ENCODE results near the gene FHIT.
"Not testable (repeated sequence)": the region's sequence is repeated elsewhere in the genome, so short reads cannot be mapped to it uniquely, and the experiment has no call there.

FHIT gene

GRCh38 chr3:61226166-61226686, 25.0 kb downstream of the FHIT start:
- DNase-seq (ENCODE audit: low read depth, low spot score): no peak

GRCh38 chr3:61224823-61225222, 26.4 kb downstream of the FHIT start:
- no peak for DNase-seq (ENCODE audit: low read depth, low spot score)

GRCh38 chr3:61223451-61223850, 27.8 kb downstream of the FHIT start:
- no peak for DNase-seq (ENCODE audit: low read depth, low spot score)

DNA sequence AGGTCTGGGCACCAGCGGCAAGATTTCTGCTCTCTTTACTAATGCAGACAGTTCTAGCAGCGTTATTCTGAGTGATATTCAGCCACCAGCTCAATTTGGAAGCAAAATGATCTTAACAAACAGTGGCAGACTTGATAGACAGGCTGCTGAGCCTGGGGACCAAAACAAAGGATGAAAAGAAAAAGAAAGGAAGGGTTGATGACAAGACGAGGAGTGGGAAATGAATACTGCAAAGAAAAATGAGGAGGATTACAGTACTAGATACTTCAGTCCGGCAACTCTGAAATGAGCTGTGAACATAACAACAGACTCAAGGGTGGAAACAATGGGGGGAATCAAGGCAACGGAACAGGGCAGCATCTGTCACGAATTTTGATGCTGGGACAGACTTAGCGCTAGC, 28.8 kb downstream of the FHIT start:
- DNase-seq (ENCODE audit: low read depth, low spot score): no peak

- no peak for DNase-seq (ENCODE audit: low read depth, low spot score)
Observed at GRCh38 chr3:61221759-61222362, 29.4 kb downstream of the FHIT start.

DNA sequence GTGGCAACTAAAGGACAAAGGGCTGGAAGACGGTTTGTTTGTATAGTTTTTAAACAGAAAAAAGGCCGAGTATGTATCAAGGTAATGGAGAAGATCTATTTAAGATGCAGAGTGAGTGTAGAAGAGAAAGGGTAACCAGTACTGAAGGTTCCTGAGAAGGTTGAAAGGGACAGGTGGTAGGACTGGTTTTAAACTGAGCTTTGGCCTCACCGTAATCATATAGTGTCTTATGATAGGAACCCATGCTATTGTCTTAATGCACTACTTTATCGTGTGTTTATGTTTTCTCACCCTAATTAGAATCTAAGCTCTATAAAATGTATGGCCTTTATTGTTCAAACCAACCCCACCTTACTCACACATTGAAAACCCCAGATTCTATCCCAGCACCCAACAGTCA, 32.7 kb downstream of the FHIT start:
- no peak for DNase-seq (ENCODE audit: low read depth, low spot score)

GRCh38 chr3:61216171-61216570, 35.1 kb downstream of the FHIT start:
- DNase-seq (ENCODE audit: low read depth, low spot score): not testable (repeated sequence)

DNA sequence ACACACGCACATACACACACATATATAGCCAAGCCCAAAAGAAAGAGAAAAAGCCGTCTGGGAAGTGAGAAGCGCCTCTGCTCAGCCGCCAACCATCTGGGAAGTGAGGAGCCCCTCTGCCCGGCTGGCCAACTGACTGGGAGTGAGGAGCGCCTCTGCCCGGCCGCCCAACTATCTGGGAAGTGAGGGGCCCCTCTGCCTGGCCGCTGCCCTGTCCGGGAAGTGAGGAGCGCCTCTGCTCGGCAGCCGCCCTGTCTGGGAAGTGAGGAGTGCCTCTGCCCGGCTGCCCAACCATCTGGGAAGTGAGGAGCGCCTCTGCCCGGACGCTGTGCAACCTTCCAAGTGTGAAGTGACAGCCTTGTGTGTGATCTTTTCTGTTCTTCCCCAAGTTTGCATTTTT, 49.2 kb downstream of the FHIT start:
- DNase-seq (ENCODE audit: low read depth, low spot score): no peak

DNA sequence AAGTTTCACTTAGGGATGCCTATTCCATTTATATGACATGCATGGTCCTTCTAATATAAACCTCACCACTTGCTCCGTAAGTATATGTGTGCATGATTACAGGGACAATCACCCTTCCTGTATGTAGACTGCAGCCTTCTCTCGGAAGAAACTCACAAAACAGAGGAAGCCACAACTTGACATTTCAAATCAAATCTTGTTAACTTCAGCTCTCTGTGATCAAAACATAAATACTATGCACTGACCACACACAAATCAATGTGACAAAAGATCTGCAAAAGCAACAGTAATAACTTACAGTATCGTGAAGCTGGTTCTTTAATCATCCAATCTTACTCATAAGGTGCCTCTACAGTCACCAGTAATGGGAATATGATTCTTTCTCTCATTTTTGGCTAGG, 50.2 kb downstream of the FHIT start:
- no peak for DNase-seq (ENCODE audit: low read depth, low spot score)

GRCh38 chr3:61200270-61200669, 51.0 kb downstream of the FHIT start:
- DNase-seq (ENCODE audit: low read depth, low spot score): no peak

GRCh38 chr3:61199843-61200242, 51.4 kb downstream of the FHIT start:
- no peak for DNase-seq (ENCODE audit: low read depth, low spot score)

DNA sequence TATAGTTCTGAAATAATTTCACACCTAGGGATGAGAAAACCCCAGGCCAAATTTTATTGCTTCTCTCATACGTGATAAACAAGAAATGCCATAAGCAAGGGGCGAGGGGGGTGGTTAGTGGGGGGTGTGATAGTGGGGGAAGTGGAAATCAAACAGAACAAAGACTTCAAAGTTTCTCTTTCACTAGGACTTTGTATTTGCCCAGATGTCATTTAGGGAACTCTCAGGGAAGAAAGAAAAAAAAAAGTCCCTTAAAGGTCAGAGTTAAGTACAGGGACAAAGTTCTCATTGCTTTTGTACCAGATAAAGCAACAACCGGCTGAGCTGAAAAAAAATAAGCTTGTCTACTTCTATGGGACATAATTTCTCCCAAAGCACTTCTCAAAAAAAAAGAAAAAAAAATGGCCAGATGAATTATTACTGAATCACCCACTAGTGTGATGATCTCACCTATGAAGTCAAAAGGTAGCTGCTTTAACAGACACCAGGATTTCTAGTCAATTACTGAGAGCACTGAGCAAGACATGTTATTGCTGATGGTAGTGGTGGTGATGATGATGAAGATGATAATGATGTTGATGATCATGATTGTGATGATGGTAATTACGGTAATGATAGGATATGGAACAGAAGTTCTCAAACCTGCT, 56.2 kb downstream of the FHIT start:
- no peak for DNase-seq (ENCODE audit: low read depth, low spot score)

- no peak for DNase-seq (ENCODE audit: low read depth, low spot score)
Observed at GRCh38 chr3:61192222-61192621, 59.0 kb downstream of the FHIT start.

DNA sequence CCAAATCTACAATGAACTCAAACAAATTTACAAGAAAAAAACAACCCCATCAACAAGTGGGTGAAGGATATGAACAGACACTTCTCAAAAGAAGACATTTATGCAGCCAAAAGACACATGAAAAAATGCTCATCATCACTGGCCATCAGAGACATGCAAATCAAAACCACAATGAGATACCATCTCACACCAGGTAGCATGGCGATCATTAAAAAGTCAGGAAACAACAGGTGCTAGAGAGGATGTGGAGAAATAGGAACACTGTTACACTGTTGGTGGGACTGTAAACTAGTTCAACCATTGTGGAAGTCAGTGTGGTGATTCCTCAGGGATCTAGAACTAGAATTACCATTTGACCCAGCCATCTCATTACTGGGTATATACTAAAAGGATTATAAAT, 61.0 kb downstream of the FHIT start:
- DNase-seq (ENCODE audit: low read depth, low spot score): not testable (repeated sequence)

DNA sequence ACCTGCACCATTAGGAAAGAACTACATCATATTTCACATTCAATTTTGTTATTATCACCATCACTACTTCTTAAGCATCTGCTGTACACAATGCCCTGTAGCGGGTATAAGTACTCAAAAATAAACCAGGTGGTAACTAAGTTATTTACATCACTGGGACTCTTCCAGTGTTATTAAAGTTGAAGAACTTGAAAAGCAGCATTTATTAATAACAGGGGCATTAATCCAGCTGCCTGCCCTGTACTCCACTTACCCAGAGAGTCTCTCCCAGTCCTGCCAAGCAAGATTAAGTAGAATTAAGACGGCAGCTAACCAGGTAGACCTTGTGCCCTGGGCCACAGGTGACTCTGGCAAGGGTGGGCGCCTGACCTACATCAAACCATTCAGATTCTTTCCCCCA, 65.2 kb downstream of the FHIT start:
- DNase-seq (ENCODE audit: low read depth, low spot score): no peak

DNA sequence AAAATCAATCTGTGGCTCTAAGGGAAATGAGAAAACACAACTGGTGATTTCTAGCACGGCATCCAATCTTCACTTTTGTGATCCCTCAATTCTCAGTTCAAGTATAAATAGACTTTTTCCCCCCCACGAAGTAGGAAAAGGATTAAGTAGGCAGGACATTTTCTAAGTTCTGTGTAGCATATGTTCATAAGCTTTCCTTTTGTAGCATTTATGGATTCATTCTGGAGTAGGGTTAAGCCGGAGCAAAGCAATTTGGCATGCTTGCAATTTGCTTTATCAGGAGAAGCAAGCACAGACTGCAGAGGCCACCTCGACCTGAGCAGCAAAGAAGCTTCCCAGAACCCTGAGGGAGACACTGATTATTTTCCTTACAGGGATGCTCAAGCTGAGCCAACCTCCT, 66.3 kb downstream of the FHIT start:
- DNase-seq (ENCODE audit: low read depth, low spot score): no peak

DNA sequence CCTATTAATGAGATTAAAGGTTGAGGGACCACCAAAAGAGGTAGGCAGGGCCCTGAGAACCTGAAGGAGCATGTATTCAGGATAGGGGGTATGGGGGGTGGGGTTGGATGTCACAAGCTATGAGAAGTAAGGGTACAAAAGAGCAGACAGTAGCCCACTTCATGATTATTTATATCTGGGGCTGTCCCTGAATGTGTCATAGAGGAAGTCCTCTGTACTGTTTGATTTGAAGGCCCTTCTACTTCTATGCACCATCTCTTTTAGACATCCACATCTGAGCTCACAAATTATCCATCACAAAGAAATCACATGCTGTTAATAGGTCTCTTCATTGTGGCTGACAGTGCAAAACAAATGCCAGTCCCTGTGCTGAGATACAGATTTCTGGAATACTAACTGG, 68.6 kb downstream of the FHIT start:
- DNase-seq (ENCODE audit: low read depth, low spot score): no peak

DNA sequence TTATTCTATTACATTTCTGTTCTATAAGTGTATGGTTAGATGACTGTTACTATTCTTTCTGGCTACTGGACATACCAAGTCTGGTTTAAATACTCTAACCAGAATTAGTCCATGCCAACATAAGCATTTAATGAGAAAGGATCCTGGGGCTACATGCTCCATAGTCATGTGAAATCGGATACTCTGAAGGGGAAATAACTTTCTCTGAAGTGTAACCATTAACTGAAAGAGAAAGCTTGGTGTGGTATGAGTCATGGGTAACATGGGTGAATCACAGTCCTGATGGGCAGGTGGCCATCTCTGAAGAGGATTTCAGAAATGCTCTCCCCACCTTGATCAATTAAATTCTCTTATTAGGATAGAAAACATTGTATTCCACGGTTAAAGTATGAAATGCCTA, 69.4 kb downstream of the FHIT start:
- DNase-seq (ENCODE audit: low read depth, low spot score): peak; percentile 47

DNA sequence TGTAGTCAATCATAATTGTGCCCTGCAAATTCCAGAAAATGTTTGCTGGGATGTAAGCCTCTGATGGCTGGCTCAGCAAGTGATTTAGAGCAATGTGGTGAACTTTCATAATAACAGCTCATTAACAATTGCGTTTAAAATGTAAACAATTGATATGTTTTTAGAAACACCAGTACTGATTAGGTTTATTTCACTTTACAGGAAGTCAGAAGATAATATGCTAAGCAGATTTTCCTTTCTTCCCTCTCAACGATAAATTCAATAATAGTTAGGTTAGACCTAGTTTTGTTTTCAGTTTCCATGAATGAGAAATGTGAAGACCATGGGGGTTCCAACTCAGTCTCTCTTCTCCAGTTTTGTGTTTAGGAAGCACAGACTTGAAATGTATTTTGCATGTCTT, 71.0 kb downstream of the FHIT start:
- no peak for DNase-seq (ENCODE audit: low read depth, low spot score)

DNA sequence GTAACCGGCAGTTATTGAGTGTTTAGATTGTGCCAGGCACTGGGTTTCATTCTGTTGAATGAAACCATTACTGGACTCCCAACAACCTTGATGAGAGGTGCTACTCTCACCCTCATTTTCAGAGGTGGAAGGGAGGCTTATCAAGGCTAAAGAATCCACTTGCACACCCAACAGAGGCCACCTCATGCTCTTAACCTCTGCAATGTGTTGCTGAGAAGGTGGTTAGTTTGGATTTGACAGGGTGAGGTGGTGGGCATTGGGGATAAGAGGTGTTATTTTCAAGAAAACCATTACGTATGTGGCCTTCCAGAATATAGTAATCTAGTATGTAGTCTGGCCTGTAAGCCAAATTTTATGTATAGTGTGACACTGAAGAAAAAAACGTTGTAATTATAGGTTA, 73.1 kb downstream of the FHIT start:
- DNase-seq (ENCODE audit: low read depth, low spot score): no peak

- DNase-seq (ENCODE audit: low read depth, low spot score): no peak
Observed at GRCh38 chr3:61177450-61177849, 73.8 kb downstream of the FHIT start.

DNA sequence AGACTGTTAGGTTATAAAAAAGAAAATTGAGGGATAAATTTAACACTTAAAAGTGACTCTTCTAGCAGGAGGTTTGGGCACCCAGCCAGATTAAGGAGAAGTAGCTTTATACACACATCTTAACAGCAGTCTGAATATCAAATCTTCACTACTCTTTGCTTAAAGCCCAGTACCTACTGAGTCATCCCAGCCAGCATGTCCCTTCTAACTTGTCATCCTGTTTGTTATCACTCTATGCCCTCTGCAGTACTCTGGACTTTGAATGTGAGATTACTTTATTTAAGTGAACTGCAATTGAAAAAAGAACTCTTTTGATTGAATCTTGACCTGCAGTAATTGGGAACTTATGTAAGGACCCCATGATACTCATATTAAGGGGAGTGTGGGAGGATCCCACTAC, 77.6 kb downstream of the FHIT start:
- no peak for DNase-seq (ENCODE audit: low read depth, low spot score)

GRCh38 chr3:61172684-61173083, 78.6 kb downstream of the FHIT start:
- DNase-seq (ENCODE audit: low read depth, low spot score): no peak

GRCh38 chr3:61172203-61172602, 79.0 kb downstream of the FHIT start:
- DNase-seq (ENCODE audit: low read depth, low spot score): no peak
